ENCODE data around the gene INAVA. TPM values are rescaled to one million over a fixed set of nuclear protein-coding genes. Genes with fewer than 3 reads are reported as not detected.
"Not testable (repeated sequence)": the region's sequence is repeated elsewhere in the genome, so short reads cannot be mapped to it uniquely, and the experiment has no call there.

INAVA gene
- total RNA-seq, 1 donor from 2014 or later, result 16.4 TPM

- no peak for DNase-seq
Measured at GRCh38 chr1:200899451-200899915, 4.8 kb downstream of the INAVA start.

GRCh38 chr1:200899954-200900867 lies 5.5 kb downstream of the INAVA start:
- no peak for DNase-seq

GRCh38 chr1:200900877-200901276 lies 6.2 kb downstream of the INAVA start:
- DNase-seq, result no peak

- no peak for DNase-seq
Measured at GRCh38 chr1:200901350-200901749, 6.7 kb downstream of the INAVA start.

GRCh38 chr1:200901796-200902444 lies 7.2 kb downstream of the INAVA start:
- DNase-seq, result no peak

- no peak for DNase-seq
Measured at GRCh38 chr1:200903793-200904192, 9.1 kb downstream of the INAVA start.

- DNase-seq, result no peak
Measured at GRCh38 chr1:200904772-200905171, 10.1 kb downstream of the INAVA start.

GRCh38 chr1:200905411-200906052 lies 10.8 kb downstream of the INAVA start:
- DNase-seq, result no peak

GRCh38 chr1:200906491-200906890 lies 11.8 kb downstream of the INAVA start:
- DNase-seq, result no peak

GRCh38 chr1:200907611-200908097 lies 13.0 kb downstream of the INAVA start:
- DNase-seq, result no peak

- no peak for DNase-seq
Measured at GRCh38 chr1:200908191-200908868, 13.6 kb downstream of the INAVA start.

- DNase-seq, result no peak
Measured at GRCh38 chr1:200909071-200909470, 14.4 kb downstream of the INAVA start.

GRCh38 chr1:200909757-200910239 lies 15.1 kb downstream of the INAVA start:
- no peak for DNase-seq

- DNase-seq, result no peak
Measured at GRCh38 chr1:200911361-200911760, 16.7 kb downstream of the INAVA start.

- DNase-seq, result not testable (repeated sequence)
Measured at GRCh38 chr1:200911936-200912335, 17.2 kb downstream of the INAVA start.

- no peak for DNase-seq
Measured at GRCh38 chr1:200912737-200913407, 18.2 kb downstream of the INAVA start.

GRCh38 chr1:200916152-200916551 lies 21.5 kb downstream of the INAVA start:
- no peak for DNase-seq

GRCh38 chr1:200916681-200917080 lies 22.0 kb downstream of the INAVA start:
- DNase-seq, result no peak

- DNase-seq, result peak; percentile 10
Measured at GRCh38 chr1:200917291-200917817, 22.7 kb downstream of the INAVA start.

GRCh38 chr1:200918006-200918405 lies 23.3 kb downstream of the INAVA start:
- no peak for DNase-seq

- no peak for DNase-seq
Measured at GRCh38 chr1:200919386-200919785, 24.7 kb downstream of the INAVA start.

Measured in skin of body (tissue), 2 donors.